NCI-H774 (cell line): Measurements from ENCODE around the gene CREB5.

Experiments
- DNase-seq: peaks from one replicate; lab custom pipeline; 2025; lab: John Stamatoyannopoulos, UW

The CREB5 gene

DNA sequence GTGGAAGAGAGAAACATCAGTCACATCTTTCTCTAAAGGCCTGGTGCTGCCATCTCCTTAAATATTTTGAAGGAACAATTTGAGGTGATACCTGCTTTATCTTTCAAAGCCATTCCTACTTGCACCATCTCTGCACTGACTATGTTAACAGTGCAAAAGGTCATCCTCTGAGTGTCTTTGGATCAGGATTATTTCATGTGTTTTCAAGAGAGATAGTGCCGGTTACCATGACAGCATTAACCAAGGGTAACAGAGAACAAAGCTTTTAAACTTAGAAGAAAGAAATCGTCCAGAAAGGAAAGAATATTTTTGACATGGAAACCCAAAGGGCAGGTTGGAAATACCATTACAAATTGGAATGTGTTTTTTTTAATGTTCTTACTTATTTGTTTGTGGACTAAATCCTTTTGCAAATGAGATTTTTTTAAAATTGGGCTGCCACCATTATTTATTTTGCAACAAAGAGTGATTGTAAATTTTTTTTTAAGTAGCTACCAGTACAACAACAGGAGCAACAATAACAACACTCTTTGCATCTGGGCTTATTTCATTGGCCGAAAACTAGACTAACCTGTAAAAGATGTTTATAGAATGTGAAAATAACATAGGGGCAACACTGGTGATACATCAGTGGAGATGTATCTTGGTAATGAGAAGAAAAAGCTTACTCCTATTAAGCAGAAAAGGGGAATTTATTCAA, 234.2 kb downstream of the CREB5 start:
- DNase-seq: no peak

DNA sequence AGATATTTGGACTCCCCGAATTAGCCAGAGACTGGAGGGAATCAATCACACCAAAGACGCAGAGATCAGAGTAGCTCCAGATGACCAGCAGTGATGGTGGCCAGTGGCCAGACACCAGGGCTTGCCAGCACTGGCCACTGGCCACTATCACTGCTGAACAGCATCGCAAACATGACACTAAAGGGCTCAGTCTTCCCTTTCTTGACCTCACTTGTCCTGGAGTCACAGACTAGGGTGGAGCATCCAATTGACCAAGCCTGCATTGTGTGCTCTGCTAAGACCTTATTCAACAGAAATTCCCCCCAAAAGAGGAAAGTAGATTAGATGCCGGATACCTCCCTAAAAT, 234.7 kb downstream of the CREB5 start:
- no peak for DNase-seq

DNA sequence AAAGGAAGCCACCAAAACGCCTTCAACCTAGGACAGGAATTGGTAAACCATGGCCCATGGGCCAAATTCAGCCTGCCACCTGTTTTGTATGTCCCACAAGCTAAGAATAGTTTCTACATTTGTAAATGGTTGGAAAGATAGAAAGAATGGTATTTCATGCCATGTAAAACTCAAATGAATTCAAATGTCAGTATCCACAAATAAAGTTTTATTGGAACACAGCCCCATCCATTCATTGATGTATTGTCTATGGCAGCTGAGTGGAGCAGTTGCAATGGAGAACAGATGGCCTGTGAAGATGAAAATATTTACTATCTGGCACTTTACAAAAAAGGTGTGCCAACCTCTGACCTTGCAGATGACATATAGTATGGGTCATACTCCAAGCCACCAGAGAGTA, 236.9 kb downstream of the CREB5 start:
- no peak for DNase-seq

DNA sequence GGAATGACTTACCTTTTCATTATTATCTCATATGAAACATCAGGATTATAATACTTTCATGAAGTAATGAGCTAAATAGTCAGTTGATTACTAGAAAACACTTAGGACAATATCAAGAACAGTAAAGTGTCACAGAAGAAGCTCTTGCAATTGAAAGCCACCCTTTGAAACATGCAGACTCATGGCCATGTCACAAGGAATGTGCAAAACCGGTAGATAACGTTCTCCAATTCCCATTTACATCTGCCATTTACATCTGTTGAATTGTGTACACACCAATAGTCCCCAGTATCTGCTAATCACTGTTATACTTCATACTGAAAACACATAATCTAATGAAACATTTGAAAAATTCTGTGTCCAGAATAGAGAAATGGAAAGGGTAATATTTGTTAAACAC, 237.5 kb downstream of the CREB5 start:
- DNase-seq: no peak

DNA sequence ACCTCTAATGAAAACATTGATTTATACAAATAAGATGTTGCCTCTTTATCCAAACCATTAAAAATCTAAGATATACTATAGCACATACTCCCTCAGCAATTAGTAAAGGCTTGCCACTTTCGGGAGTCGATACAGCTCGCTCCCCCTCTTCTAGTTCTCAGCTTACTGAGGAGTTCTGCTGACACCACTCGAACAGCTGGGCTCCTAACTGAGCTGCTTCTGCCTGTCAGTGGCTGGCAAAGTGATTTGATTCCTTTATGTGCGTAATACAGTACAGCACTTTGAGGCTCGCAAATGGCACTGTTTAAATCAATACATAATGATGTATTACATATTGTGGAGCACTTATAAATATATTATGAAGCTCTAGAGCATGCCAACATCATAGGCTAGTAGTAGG, 241.8 kb downstream of the CREB5 start:
- DNase-seq: no peak

DNA sequence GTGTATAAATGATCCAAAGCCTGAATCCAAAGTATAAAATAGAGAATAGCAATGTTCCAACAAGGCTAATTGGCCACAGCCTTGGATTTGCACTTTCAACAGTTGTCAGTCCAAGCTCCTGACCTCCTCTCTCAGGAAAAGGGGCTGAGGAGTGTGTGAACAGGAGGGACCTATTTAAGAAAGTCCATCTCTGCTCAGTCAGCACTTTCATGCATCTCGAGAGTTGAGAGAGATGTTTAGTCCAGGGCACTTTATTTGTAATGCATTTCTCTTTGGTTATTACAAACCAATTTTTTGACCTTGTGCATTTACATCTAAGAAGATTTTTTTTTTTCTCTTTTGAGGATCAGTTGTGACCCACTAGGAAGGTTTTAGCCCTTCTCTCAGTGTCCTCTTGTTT, 244.2 kb downstream of the CREB5 start:
- no peak for DNase-seq

DNA sequence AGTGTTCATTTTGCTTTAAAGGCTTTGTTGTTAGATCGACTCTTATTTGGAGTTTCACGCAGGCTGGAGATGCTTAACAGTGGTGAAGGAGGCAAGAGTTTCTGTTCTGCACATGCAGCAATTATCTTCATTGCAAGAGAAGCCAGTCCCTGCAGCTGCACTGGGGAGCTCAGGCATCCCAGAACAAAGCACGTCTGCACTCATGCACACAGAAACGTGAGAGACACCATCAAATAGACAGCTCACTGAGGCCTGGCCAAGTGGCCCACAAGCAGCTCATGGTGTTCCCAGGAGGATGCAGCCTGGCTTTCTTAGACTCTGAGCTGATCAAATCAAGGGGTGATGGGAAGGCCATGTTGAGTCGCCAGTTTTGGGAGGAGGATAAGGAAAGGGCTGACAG, 246.1 kb downstream of the CREB5 start:
- no peak for DNase-seq

DNA sequence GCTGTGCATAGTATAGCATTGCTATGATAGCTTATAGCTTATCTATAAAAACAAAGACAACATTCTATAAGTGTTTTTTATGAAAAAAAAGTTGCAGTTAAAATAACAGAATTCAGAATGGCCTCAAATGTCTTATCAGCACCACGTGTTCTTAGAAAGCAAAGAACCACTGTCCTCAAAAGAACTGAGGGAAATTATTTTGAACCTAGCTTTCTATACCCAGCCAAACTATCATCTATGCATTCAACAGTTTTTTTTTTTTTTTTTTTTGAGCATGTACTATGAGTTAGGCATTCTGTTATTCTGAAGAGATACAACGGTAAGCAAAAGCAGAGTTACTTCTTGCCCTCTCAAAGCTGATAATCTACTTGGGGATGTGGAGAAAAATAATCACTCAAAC, 247.8 kb downstream of the CREB5 start:
- DNase-seq: no peak

DNA sequence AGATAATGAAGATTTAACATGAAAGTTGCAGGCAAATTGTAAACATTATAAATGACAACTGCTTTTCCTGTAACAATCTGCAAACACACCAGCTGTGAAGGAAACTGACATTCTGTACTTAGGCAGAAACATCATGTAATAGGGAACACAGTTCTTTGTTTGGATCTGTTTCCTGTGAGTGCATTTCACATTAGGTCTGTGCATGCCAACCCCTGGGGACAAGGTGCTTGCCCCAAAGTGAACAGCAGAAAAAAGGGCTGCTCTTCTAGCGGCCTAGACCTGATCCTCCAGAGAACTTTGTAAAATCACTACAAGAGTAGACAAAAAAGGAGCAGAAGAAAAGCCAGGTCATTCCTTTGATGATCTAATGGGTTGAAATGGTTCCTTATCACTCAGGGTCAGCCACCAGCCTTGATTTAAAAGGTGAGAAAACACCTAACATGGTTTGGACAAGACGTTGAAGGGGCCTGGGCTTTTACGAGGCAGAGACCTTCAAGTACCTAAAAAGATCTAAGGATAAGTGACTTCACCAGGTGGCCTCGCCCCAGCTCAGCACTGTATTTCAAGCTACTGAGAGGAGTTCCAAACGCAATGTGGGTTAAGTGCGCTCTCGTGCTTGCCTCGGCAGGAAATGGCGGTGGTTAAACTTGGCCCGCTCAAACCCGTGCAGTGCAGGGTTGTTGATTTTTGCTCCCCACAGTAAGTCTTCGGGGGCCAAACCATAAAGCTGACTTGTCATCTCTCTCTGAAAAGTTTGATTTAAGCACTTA, 249.7 kb downstream of the CREB5 start:
- DNase-seq: no peak

DNA sequence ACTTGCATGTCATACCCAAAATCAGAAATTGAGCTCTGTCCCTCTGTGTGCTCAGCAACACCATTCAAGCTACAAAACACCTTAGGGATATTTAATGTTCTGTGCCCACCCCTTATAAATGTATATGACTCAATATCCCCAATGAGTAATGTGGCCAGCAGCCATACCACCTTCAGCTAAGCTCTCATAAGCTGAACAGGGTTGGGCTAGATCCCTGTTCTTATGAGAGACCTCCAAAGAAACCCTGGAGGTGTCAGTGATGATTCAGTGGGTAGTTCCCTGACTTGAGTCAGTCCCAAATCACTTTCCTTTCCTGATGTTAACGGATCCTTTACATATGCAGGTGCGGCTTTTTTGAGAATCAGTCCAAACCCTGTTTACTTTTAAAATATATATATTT, 253.8 kb downstream of the CREB5 start:
- no peak for DNase-seq

DNA sequence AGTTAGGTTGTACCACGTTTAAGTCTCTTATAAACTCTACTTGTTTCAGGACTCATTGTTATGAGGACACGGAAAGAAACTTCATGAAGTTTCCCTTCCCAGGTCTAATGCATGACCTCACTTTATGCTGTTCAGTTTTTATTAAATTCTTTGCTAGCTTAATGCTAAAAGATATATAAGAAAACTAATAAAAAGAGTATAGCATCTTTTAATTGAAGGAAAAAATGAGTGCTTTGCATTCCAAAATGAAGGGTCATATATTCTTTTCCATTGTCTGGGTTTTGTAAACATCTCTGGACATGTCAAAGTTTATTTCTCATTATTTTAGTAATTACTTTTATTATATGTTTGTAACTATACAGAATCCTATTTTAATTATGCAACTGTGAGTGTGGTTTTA, 255.8 kb downstream of the CREB5 start:
- no peak for DNase-seq

DNA sequence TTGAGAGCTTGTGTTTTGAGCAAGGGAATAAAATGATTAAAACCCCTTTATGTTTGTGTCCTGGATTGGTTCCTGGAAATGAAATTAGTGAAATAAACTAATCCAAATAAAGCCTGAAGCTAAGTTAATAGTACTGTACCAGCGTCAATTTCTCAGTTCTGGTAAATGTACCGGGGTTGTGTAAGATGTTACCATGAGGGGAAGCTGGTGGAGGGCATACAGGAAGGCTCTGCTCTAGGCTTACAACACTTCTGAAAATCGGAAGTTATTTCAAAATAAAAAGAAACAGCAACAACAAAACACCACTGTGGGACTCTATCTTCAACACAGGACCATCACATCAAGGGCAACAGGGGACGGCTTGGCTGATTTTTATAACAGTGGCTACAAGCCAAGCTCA, 257.0 kb downstream of the CREB5 start:
- no peak for DNase-seq

DNA sequence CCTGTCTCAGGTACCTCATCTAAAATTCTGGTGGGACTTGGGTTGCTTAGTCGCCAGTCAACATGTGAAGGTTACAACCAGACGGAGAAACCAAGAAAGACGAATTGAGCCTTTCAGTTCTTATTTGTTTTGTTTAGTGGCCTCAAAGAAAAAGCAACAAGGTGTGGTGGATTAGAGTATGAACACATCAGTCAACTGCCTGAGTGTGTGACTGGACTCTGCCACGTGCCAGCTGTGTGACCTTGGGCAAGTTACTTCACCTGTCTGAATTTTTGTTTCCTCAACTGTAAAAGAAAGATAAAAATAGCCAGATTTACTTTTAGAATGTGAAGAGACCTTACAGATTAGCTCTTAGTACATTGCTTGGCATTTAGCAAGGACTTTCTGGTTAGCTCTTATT, 259.2 kb downstream of the CREB5 start:
- no peak for DNase-seq

DNA sequence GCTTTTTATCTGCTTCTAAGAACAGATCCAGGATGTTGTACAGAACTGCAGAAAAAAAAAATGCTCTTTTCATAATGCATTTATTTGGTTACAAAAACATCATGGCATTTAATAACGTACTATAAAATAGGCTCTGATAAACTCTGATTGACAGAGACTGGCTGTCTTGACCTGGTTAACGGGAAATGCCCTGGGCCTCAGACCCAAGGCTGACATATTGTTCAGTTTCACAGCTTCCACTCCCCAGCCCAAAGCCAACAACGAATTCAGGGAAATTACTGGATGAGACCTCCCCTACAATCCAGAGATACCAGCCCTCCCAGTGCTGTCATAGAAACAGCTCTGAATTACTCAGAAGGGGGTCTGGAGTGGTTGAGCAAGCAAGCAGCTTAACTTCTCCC, 260.1 kb downstream of the CREB5 start:
- DNase-seq: no peak

DNA sequence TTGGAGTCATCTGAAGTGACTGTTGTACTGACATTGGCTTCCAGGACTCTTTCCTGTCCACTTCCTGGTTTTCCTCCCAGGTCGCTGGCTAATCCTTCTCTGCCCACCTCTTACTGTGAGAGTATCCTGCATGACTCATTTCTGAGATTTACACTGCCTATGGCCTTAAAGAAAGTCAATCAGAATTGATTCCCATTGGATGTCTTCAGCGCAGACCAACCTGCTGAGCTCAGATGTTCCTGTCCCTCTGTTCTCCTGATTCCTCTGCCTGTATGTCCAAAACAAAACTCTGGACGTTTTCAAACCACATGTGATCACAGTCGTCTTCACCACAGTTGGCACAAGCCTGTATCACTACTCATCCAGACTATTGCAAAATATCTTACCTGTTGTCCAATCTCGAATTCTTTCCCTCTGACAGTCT, 262.1 kb downstream of the CREB5 start:
- DNase-seq: no peak

DNA sequence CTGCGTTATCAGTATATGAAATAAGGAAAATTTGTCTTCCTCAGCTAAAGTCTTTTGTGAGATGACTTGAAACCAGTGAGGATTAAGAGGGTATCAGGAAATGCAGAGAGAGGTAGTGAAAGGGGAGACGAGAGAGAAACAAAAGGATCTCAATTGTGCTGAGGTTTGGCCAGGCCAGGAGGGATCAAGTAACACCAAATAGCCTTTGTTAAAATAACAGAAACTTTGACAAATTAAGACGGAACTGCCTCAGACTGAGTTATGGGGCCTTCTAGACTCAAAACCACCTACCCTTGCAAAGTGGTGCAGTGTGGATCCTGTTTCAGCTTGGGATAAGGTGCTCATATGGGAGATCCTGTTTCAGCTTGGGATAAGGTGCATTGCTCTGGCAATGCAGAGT, 263.1 kb downstream of the CREB5 start:
- no peak for DNase-seq

DNA sequence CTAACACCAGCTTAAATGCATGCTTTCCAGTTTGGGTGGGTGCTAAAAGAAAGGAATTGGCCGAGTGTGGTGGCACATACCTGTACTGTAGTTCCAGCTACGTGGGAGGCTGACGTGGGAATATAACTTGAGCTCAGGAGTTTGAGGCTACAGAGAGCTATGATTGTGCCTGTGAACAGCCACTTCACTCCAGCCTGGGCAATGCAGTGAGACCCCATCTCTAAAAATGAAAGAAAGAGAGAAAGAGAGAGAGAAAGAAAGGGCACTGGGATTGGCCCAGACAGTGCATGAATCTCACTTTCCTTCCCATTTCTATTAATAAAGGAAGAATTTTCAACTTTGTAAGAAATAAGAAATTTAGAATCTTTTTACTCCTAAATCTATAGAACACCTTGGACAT, 265.4 kb downstream of the CREB5 start:
- DNase-seq: no peak

DNA sequence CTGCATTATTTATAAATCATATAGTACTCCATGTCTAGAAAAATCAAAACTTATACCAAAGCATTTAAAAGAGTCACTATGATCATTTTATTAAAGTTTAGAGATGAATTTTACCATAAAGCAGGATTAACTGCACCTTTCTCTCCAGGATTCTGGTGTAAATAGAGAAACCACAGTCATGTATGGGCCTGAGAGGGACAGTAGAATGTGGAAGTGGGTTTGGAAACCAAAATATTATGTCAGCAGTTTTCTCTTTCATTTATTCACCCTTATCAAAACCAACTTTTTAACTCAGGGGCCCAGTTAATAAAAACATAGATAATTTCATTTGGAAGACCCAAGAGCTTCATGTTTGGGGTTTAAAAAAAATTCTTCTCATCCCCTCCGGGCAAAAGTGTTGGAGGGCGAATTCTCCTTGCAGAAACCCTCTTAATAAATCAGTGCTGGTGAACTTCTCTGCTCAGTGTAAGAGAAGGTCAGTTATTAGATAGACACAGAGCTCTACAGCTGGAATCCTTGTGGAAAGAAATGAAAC, 266.2 kb downstream of the CREB5 start:
- DNase-seq: no peak

DNA sequence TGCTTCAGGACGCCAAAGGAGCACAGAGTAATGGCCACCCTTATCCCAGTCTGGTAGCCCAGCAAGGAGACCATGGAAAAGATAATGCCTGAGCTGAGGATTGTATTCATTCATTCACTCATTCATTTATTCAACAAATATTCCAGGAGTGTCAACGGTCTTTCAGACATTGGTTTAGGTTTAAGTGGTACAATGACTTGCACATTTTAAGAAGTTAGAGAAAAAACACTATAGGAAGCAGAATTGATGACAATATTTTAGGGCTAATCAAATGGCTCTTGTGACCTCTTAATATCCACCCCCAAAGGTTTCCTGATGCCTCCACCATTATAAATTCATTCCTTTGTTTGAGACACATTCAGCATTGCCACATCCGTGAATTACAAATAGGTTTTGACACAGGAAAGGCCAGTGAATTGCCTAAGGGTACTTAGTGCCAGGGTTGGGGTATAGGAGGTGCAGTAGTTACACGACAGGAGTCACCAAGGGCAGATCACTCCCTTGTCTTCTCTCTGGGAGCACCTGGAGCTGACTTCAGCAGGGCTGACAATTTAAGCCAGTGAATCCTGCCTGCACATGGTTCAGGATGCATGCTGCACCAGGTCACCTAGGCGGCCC, 269.5 kb downstream of the CREB5 start:
- DNase-seq: no peak

DNA sequence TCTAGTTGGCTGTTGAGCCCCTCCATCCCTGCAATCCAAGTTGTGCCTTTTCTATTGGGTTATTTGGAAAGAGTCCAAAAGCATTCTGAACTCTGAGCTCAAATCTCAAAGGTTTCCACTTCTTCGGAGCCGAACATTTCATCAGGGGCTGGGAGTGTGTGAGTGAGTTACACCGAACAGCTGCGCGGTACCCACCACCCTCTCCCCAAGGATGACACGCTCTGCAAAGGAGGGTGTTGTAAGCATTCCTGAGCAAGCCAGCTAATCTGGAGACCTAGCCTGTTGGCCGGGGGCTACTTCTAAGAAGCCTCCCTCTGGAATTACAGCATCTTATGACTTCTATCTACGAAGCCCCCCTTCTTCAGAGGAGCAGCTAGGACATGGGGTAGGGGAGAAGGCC, 270.5 kb downstream of the CREB5 start:
- no peak for DNase-seq

DNA sequence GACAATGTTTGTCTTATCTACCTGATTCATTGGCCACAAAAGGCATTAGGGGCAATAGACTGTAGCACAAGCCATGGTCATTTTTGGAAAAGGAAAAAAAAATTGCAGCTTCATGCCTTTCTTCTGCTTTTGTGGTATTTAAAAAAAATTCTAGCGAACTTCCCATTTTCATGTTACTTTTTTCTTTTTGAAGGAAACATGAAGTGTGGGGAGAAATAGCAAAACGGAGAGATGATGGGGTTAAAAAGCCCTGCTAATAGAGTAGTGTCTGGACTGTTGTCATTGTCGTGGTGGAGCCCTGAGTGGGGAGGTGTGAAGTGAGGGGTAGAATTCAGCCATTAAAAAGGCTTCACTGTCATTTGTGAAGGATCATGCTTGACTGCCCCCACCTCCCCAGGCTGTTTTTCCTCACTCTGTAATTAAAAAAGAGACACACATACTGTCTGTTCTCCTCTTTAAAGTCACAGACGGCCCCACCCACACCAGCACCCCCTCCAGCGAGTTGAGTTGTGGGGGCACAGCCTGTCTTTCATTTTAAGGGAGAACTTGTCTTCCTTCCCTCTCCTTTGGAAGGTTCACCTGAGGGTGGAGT, 272.4 kb downstream of the CREB5 start:
- no peak for DNase-seq

DNA sequence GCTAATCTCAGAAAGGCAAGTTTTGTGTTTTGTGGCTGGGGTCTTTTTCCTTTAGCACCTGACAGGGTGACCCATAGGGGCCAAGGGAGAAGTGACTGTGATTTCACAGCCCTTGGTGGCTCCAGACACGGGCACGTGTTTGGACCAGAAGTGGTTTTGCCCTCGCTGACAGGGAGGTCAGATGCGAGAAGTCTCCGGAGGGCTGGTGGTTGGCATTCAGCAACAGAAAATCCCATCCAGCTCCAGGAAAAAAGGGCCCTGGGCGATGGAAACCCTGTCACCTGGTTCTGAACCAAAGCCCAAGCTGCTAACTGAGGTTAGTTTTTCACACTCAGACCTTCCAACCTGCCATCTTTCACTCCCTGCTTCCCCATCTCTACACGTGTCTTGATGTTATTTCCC, 272.9 kb downstream of the CREB5 start:
- no peak for DNase-seq
